ENCODE data around the gene GAN.

The GAN gene

GRCh38 chr16:81279392-81279791, 35.4 kb upstream of the GAN start:
- Histone ChIP-seq H3K27me3 (ENCODE audit: insufficient read depth, poor library complexity, severe bottlenecking) (no peaks in the 10 kb centered on the region), H3K27ac (replicated peaks) (no peak overlapping the region), H3K4me3 (replicated peaks; ENCODE audit: insufficient read depth, low read length) (no peak overlapping the region)
- DNase-seq (ENCODE audit: low read depth in 1 of 2, low spot score in 1 of 2) = peak in 1 of 2 experiments; percentile 35
- TF ChIP-seq SPI1 (IDR thresholded peaks at IDR 0.05; ENCODE audit: borderline replicate concordance, low read depth) (no peak), REST (IDR thresholded peaks at IDR 0.05; ENCODE audit: insufficient replicate concordance, low read depth) (no peak), GABPA (IDR thresholded peaks at IDR 0.05; ENCODE audit: low read depth) (no peak), POLR2AphosphoS5 (IDR thresholded peaks at IDR 0.05; ENCODE audit: low read depth) (no peak)
- TF ChIP-seq, protein P1, sequence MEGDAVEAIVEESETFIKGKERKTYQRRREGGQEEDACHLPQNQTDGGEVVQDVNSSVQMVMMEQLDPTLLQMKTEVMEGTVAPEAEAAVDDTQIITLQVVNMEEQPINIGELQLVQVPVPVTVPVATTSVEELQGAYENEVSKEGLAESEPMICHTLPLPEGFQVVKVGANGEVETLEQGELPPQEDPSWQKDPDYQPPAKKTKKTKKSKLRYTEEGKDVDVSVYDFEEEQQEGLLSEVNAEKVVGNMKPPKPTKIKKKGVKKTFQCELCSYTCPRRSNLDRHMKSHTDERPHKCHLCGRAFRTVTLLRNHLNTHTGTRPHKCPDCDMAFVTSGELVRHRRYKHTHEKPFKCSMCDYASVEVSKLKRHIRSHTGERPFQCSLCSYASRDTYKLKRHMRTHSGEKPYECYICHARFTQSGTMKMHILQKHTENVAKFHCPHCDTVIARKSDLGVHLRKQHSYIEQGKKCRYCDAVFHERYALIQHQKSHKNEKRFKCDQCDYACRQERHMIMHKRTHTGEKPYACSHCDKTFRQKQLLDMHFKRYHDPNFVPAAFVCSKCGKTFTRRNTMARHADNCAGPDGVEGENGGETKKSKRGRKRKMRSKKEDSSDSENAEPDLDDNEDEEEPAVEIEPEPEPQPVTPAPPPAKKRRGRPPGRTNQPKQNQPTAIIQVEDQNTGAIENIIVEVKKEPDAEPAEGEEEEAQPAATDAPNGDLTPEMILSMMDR (IDR thresholded peaks at IDR 0.05; ENCODE audit: insufficient read depth, low read length) = no peak

DNA sequence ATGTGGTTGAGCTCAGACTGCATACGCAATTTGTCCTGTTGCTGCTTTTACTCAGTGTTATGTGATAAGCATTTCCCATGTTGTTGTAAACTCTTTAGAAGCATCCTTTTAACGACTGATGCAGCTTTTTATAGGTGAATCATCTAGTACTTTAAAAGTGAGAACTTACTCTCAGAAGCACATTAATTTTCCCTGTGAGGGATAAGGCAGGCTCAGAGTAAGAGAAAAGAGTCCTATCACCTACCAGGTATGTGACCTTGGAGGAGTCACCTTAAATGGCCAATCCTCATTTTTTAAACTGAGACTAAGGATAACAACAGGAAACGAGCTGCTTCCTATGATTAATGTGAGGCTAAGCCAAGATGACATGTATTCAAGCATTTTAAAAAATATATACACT, 34.4 kb upstream of the GAN start:
- TF ChIP-seq POLR2AphosphoS5 (IDR thresholded peaks at IDR 0.05; ENCODE audit: low read depth) (no peak), REST (IDR thresholded peaks at IDR 0.05; ENCODE audit: insufficient replicate concordance, low read depth) (no peak), SPI1 (IDR thresholded peaks at IDR 0.05; ENCODE audit: borderline replicate concordance, low read depth) (no peak), GABPA (IDR thresholded peaks at IDR 0.05; ENCODE audit: low read depth) (no peak)
- TF ChIP-seq, protein P1 (IDR thresholded peaks at IDR 0.05; ENCODE audit: insufficient read depth, low read length) = no peak
- no peak for DNase-seq (ENCODE audit: low read depth in 1 of 2, low spot score in 1 of 2)
- H3K27me3 ChIP-seq (ENCODE audit: insufficient read depth, poor library complexity, severe bottlenecking) = no peaks in the 10 kb centered on the region
- no peak overlapping the region for H3K4me3 ChIP-seq (replicated peaks; ENCODE audit: insufficient read depth, low read length)
- H3K27ac ChIP-seq (replicated peaks) = no peak overlapping the region

DNA sequence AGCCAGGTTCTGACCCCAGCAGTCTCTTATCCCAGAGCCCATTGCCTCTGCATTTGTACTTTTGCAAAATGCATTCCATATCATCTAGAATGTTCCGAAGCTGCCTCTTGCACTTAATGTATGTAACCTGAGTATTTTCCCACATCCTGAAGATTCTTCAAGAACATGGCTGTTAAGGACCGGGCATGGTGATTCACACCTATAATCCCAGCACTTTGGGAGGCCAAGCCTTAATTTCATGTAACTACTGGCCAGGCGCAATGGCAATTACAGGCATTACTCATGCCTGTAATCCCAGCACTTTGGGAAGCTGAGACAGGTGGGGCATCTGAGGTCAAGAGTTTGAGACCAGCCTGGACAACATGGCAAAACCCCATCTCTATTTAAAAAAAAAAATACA, 31.7 kb upstream of the GAN start:
- Histone ChIP-seq H3K4me3 (replicated peaks; ENCODE audit: insufficient read depth, low read length) (no peak overlapping the region), H3K27me3 (ENCODE audit: insufficient read depth, poor library complexity, severe bottlenecking) (no peaks in the 10 kb centered on the region), H3K27ac (replicated peaks) (no peak overlapping the region)
- no peak for TF ChIP-seq REST (IDR thresholded peaks at IDR 0.05; ENCODE audit: insufficient replicate concordance, low read depth)
- TF ChIP-seq, protein P1 (IDR thresholded peaks at IDR 0.05; ENCODE audit: insufficient read depth, low read length) = no peak
- no peak for TF ChIP-seq GABPA (IDR thresholded peaks at IDR 0.05; ENCODE audit: low read depth)
- no peak for TF ChIP-seq POLR2AphosphoS5 (IDR thresholded peaks at IDR 0.05; ENCODE audit: low read depth)
- TF ChIP-seq SPI1 (IDR thresholded peaks at IDR 0.05; ENCODE audit: borderline replicate concordance, low read depth) = no peak
- no peak for DNase-seq (ENCODE audit: low read depth in 1 of 2, low spot score in 1 of 2)

Data from HL-60 (cell line).